GM21515 (cell line): ENCODE data around the gene GRHL1.

Experiments used
- ATAC-seq: cut with Tn5 transposase; IDR thresholded peaks from one replicate; pipeline ENCODE4 v1.9.1; 2021; ENCODE audit not compliant: unreplicated experiment

The GRHL1 gene

DNA sequence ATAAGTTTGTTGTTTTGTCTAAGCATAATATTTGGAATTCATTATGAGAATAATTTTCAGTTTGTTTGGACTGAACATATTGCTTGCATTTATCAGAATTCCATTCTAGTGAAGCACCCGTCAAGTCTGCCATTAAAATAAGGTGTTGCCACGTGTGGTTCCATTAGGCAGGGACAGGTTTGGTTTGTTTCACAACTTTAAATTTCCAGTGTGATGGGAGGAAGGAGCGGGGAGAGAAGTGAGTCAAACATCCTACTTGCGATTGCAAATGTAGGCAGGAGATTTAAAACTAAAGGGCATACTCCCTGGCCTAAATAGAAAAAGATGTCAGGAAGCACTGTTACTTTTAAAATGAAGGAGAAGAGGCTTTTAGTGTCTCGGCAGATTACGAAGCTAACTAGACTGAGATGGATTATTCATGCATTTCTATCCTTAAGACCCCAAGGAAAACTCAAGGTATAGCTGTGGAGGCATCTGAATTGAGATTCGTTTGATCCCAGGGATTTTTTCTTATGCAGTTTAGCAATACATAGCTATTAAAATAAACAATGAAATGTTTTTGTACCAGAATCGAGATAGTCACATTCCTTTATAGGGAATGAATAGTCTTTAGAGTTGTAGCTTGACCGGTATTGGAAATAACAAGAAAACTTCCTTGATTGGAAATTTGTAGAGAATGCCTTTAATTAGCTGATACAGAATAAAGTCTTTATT is 19.8 kb downstream of the GRHL1 start:
- ATAC-seq: no peak

GRCh38 chr2:9971890-9972289 is 20.4 kb downstream of the GRHL1 start:
- ATAC-seq: no peak

DNA sequence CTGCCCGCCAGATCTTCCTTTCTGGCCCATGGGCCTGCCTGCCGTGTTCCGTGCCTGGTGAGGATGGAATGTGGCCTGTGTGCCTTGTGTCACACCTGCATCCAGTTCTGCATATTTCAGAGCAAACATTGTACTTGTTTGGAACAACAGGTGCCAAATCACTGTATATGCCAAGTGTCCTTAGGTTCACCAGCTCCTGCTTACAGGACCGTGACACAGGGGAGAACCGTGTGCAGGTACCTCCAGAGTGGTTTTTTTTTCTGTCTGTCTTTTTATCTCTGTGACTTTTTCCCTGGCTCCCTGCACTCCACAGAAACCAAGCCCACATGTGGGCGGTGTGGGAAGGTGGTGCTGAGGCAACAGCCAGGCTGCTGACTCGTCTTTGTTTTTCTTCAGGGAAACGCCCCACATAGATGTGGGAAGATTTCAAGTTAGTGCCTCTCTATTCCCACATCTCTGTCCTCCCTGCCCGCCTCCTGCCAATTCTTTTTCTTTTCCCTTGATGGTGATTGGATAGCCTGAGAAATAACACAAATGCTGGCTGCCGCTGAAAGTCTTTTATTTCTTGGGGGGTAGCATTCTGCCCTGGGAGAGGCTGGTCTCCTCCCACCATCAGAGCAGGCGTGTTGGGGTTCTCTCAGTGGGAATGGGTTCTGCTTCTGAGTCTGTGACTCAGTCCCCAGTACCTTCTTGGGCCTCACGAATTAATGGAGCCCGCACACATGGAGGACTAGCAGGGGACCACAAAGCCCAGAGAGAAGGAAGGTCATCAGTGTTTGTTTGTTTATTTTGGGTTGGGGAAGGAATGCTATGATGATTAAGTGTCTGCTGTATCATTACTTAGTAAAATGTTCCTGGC is 21.4 kb downstream of the GRHL1 start:
- no peak for ATAC-seq

GRCh38 chr2:9973690-9974089 is 22.2 kb downstream of the GRHL1 start:
- ATAC-seq: no peak

DNA sequence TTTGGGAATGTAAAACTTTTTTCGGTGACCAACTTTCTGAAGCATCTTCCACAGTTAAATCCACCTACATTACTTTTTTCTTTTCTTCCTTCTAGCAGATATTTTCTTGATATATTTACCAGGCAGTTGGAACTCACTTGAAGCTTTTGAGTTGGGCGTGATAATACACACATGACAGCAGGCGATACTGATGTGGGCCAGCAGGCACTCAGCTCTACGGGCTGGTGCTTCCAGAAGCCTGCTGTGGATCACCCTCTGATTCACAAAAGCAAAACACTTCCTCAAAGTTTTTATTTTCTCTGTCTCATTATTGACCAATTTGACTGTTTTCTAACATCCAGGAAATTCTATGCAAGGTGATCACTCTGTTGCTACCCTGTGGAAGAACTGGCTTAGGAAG is 22.9 kb downstream of the GRHL1 start:
- ATAC-seq: no peak

- ATAC-seq: no peak
These were observed 23.8 kb downstream of the GRHL1 start for GRCh38 chr2:9975328-9975727.

GRCh38 chr2:9975805-9976447 is 24.4 kb downstream of the GRHL1 start:
- no peak for ATAC-seq

DNA sequence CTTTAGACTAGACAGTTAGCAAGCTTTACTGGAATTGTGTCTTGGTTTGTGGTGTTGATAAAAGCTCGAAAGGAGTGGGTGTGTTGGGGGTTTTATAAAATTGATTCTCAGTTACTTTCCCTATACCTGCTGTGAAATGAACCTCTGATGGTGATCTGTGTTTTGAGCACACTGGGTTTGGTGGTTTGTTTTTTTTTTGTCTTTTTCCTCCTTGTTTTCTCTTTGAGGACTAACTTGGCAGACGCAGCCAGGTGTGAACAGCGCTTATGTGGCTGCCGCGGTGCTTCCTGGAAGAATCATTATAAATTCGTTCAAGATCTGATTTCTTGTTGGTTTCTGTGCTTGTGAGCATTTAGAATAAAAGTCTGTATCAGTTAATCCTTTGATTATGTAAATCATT is 28.5 kb downstream of the GRHL1 start:
- ATAC-seq: no peak

GRCh38 chr2:9980520-9980919 is 29.0 kb downstream of the GRHL1 start:
- ATAC-seq: no peak

- no peak for ATAC-seq
These were observed 30.2 kb downstream of the GRHL1 start for GRCh38 chr2:9981655-9982054.

- ATAC-seq: no peak
These were observed 30.8 kb downstream of the GRHL1 start for GRCh38 chr2:9982248-9982647.

DNA sequence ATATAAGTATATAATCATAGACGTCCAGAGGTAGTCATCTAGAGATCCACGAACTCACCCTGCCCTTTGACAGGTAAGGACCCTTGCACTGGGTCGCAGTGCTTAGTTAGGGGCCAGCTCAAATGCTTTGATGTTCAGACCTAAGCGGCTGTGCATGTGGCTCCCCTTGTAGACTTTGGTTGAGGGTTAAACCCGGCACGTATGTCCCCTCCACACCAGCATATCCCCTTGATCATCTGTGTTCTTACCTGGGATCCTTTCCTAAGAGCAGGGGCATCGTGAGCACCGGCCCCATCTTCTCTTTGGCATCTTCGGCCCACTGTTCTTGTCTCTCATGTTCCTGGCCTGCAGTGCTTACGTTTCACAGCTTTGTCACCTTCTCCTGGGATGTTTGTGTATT is 31.4 kb downstream of the GRHL1 start:
- no peak for ATAC-seq

DNA sequence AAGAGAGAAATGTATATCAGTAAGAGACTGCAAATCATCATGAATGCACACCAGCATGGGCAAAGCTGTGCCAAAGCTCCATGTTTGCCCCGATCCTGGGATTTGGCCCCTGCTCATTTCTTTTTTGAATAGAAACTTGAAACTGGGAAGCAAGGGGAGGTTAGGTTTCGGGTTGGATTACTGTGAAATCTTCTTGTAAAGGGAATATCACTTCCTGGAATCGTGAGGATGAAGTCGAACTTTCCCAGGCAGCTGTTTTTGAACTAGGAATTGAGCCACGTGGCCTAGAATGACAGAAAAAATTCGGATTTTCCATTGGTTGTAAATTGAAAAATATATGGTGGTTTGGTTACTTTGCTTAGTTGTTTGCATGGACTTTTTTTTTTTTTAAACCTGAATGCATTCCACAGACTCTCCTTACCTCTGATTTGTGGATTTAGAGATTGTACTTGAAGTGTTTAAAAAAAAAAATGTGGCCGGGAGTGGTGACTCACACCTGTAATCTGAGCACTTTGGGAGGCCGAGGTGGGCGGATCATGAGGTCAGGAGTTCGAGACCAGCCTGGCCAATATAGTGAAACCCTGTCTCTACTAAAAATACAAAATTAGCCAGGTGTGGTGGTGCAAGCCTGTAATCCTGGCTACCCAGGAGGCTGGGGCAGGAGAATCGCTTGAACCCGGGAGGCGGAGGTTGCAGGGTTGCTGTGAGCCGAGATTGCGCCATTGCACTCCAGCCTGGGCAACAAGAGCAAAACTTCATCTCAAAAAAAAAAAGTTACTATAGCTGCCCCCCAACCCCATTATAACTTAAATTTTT is 32.1 kb downstream of the GRHL1 start:
- no peak for ATAC-seq

GRCh38 chr2:9984217-9984739 is 32.8 kb downstream of the GRHL1 start:
- peak; percentile 51 for ATAC-seq

- no peak for ATAC-seq
These were observed 33.5 kb downstream of the GRHL1 start for GRCh38 chr2:9984871-9985480.

DNA sequence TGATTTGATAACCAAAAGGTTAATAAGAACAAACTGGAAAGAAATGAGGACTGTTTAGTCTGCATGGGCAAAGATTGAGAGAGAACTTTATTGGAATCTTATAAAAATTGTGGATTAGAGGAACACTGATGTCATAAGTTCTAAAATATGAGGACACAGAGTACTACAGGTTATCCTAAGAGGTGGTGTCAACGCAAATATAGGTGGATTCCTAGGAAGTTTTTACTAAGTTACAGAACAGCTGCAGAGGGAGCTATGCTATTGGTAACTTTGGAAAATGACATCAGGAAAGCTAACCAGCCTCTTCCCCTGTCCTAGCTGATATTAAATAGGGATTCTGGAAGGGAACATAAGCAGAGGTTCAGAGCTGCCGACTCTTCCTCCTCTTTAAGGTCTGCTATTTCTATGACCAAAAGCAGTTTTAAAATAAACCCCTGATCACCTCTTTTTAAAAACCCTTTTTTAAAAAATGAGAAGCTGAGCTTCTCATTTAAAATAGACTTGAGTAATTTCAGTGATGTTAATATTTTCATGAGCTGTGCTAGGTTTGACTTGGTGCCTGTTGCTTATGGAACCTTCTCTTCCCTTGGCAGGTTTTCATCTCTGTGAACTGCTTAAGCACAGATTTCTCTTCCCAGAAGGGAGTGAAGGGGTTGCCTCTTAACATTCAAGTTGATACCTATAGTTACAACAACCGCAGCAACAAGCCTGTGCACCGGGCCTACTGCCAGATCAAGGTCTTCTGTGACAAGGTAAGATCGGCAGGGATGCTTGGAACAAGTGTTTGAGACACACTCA is 34.2 kb downstream of the GRHL1 start:
- ATAC-seq: no peak

DNA sequence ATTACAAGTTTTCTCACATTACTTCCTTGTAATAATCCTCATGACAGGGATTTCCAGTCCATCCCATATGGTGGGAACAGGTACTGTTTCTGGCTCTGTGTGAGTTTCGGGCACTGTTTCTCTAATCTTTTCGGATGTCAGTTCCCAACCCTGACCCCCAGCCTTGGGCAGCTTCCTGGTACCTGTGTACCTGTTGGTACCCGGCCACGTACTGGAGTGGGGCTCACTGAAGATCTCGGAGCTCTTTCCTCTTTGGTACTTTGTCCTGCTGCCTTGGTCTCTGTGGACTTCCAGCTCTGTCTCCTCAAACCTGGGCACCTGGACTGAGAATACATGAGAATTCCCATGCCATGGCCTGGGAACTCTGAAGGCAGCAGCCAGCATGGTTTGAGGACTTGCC is 36.8 kb downstream of the GRHL1 start:
- no peak for ATAC-seq

- no peak for ATAC-seq
These were observed 39.2 kb downstream of the GRHL1 start for GRCh38 chr2:9990736-9991135.

- no peak for ATAC-seq
These were observed 39.7 kb downstream of the GRHL1 start for GRCh38 chr2:9991221-9991620.

GRCh38 chr2:9991829-9992273 is 40.4 kb downstream of the GRHL1 start:
- no peak for ATAC-seq
